ENCODE data around the gene PKHD1. TPM values are rescaled to one million over a fixed set of nuclear protein-coding genes. Genes with fewer than 3 reads are reported as not detected.

Gene PKHD1
- polyA plus RNA-seq, 2 donors: under 0.01 to 0.01 TPM

- no peak overlapping the region for H3K4me3 ChIP-seq (ENCODE audit: low read depth in 1 of 2, low read length in 2 of 2)
- no peaks in the 10 kb centered on the region for H3K36me3 ChIP-seq (ENCODE audit: control insufficient read depth in 2 of 2, insufficient read depth in 2 of 2, low read length in 1 of 2)
- WGBS, 2 donors: 77% methylated on average over 4 of the region's 4 CpGs
- no peak overlapping the region for H3K27ac ChIP-seq (ENCODE audit: low read depth in 2 of 2, low read length in 1 of 2)
- no peaks in the 10 kb centered on the region for H3K4me1 ChIP-seq (ENCODE audit: control insufficient read depth in 2 of 2, insufficient read depth in 2 of 2, low read length in 1 of 2)
- no peaks in the 10 kb centered on the region for H3K27me3 ChIP-seq (ENCODE audit: control insufficient read depth in 1 of 2, insufficient read depth in 2 of 2, low read length in 2 of 2)
- no peaks in the 10 kb centered on the region for H3K9me3 ChIP-seq (ENCODE audit: control insufficient read depth in 2 of 2, insufficient read depth in 1 of 2, low read depth in 1 of 2, low read length in 1 of 2)
These were observed 194.0 kb downstream of the PKHD1 start for GRCh38 chr6:51893366-51893765.

DNA sequence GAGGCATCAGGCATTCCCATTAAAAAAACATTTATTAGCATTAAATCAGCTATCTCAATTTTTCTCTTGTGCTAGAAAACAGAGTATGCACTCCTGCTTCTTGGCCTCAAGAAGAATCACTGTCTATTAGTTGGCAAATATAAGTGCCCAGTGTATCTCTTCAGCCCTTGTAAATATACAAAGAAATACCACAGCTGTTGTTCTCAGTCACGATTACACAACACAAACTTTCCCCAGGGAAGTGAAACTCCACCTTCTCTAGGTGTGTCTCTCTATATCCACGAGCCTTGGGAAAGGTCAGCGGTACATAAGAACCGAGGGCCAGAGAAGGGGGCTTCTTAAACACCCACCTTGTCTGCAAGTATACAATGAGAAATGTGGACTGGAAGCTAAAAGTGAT is 194.7 kb downstream of the PKHD1 start:
- Histone ChIP-seq H3K27ac (ENCODE audit: low read depth in 2 of 2, low read length in 1 of 2) (no peak overlapping the region), H3K4me1 (ENCODE audit: control insufficient read depth in 2 of 2, insufficient read depth in 2 of 2, low read length in 1 of 2) (no peaks in the 10 kb centered on the region), H3K9me3 (ENCODE audit: control insufficient read depth in 2 of 2, insufficient read depth in 1 of 2, low read depth in 1 of 2, low read length in 1 of 2) (no peaks in the 10 kb centered on the region), H3K4me3 (ENCODE audit: low read depth in 1 of 2, low read length in 2 of 2) (no peak overlapping the region), H3K36me3 (ENCODE audit: control insufficient read depth in 2 of 2, insufficient read depth in 2 of 2, low read length in 1 of 2) (no peaks in the 10 kb centered on the region), H3K27me3 (ENCODE audit: control insufficient read depth in 1 of 2, insufficient read depth in 2 of 2, low read length in 2 of 2) (no peaks in the 10 kb centered on the region)
- WGBS, 2 donors: 49 to 55% methylated on average over 4 of the region's 4 CpGs

- Histone ChIP-seq H3K4me1 (ENCODE audit: control insufficient read depth in 2 of 2, insufficient read depth in 2 of 2, low read length in 1 of 2) (no peaks in the 10 kb centered on the region), H3K9me3 (ENCODE audit: control insufficient read depth in 2 of 2, insufficient read depth in 1 of 2, low read depth in 1 of 2, low read length in 1 of 2) (no peaks in the 10 kb centered on the region), H3K4me3 (ENCODE audit: low read depth in 1 of 2, low read length in 2 of 2) (no peak overlapping the region), H3K27ac (ENCODE audit: low read depth in 2 of 2, low read length in 1 of 2) (no peak overlapping the region), H3K27me3 (ENCODE audit: control insufficient read depth in 1 of 2, insufficient read depth in 2 of 2, low read length in 2 of 2) (no peaks in the 10 kb centered on the region), H3K36me3 (ENCODE audit: control insufficient read depth in 2 of 2, insufficient read depth in 2 of 2, low read length in 1 of 2) (no peaks in the 10 kb centered on the region)
- 76 to 83% methylated on average over 3 of the region's 3 CpGs for WGBS, 2 donors
These were observed 195.1 kb downstream of the PKHD1 start for GRCh38 chr6:51892339-51892738.

DNA sequence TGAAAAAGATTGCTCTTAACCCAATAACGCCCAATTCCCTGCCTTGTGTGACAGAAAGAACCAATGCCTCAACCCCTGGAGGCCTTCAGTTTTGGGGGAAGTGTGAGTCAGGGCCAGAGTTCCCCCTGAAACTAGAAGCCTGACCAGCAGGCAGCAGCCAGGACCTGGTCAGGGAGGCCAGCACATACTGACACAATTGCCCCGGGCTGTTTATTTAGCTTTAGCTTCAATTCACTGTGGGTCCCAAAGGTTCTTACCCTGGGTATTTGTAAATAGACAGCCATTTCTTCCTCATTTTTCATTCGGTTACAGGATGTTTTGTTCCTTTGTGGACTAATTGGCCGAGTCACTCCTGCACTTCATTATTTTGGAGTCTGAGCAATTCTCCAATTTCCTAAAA is 195.6 kb downstream of the PKHD1 start:
- no peak overlapping the region for H3K4me3 ChIP-seq (ENCODE audit: low read depth in 1 of 2, low read length in 2 of 2)
- H3K36me3 ChIP-seq (ENCODE audit: control insufficient read depth in 2 of 2, insufficient read depth in 2 of 2, low read length in 1 of 2): no peaks in the 10 kb centered on the region
- no peak overlapping the region for H3K27ac ChIP-seq (ENCODE audit: low read depth in 2 of 2, low read length in 1 of 2)
- H3K27me3 ChIP-seq (ENCODE audit: control insufficient read depth in 1 of 2, insufficient read depth in 2 of 2, low read length in 2 of 2): peaks cover 0 to 2% of the 10 kb centered on the region in 2 donors
- 60 to 62% methylated on average over 4 of the region's 4 CpGs for WGBS, 2 donors
- no peaks in the 10 kb centered on the region for H3K9me3 ChIP-seq (ENCODE audit: control insufficient read depth in 2 of 2, insufficient read depth in 1 of 2, low read depth in 1 of 2, low read length in 1 of 2)
- H3K4me1 ChIP-seq (ENCODE audit: control insufficient read depth in 2 of 2, insufficient read depth in 2 of 2, low read length in 1 of 2): no peaks in the 10 kb centered on the region

DNA sequence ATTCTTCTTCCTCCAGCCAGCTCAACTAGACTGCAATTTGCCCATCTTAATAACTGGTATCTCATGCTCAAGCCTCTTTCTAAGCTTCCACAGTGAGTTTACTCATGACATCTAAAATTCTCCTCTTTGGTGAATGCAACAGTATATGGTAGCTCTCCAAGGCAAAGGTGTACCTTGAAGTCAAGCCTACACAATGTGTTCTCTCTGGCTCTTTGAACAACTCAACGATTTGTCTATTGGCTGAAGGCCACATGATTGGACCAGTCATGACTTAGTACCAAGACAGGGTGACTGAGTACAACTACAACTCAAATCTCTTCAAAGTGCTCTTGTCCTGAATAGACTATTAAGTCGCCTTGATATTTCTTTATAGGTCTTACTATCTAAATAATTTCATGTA is 199.6 kb downstream of the PKHD1 start:
- Histone ChIP-seq H3K27me3 (ENCODE audit: control insufficient read depth in 1 of 2, insufficient read depth in 2 of 2, low read length in 2 of 2) (peaks cover 0 to 2% of the 10 kb centered on the region in 2 donors), H3K4me1 (ENCODE audit: control insufficient read depth in 2 of 2, insufficient read depth in 2 of 2, low read length in 1 of 2) (no peaks in the 10 kb centered on the region), H3K36me3 (ENCODE audit: control insufficient read depth in 2 of 2, insufficient read depth in 2 of 2, low read length in 1 of 2) (no peaks in the 10 kb centered on the region), H3K9me3 (ENCODE audit: control insufficient read depth in 2 of 2, insufficient read depth in 1 of 2, low read depth in 1 of 2, low read length in 1 of 2) (no peaks in the 10 kb centered on the region), H3K27ac (ENCODE audit: low read depth in 2 of 2, low read length in 1 of 2) (no peak overlapping the region), H3K4me3 (ENCODE audit: low read depth in 1 of 2, low read length in 2 of 2) (no peak overlapping the region)
- WGBS, 2 donors: 54 to 59% methylated on average over 2 of the region's 2 CpGs

- peaks cover 0 to 2% of the 10 kb centered on the region in 2 donors for H3K27me3 ChIP-seq (ENCODE audit: control insufficient read depth in 1 of 2, insufficient read depth in 2 of 2, low read length in 2 of 2)
- H3K4me1 ChIP-seq (ENCODE audit: control insufficient read depth in 2 of 2, insufficient read depth in 2 of 2, low read length in 1 of 2): no peaks in the 10 kb centered on the region
- 55 to 66% methylated on average over 2 of the region's 2 CpGs for WGBS, 2 donors
- H3K9me3 ChIP-seq (ENCODE audit: control insufficient read depth in 2 of 2, insufficient read depth in 1 of 2, low read depth in 1 of 2, low read length in 1 of 2): no peaks in the 10 kb centered on the region
- H3K27ac ChIP-seq (ENCODE audit: low read depth in 2 of 2, low read length in 1 of 2): no peak overlapping the region
- no peak overlapping the region for H3K4me3 ChIP-seq (ENCODE audit: low read depth in 1 of 2, low read length in 2 of 2)
- H3K36me3 ChIP-seq (ENCODE audit: control insufficient read depth in 2 of 2, insufficient read depth in 2 of 2, low read length in 1 of 2): no peaks in the 10 kb centered on the region
These were observed 201.5 kb downstream of the PKHD1 start for GRCh38 chr6:51885957-51886356.

- no peaks in the 10 kb centered on the region for H3K9me3 ChIP-seq (ENCODE audit: control insufficient read depth in 2 of 2, insufficient read depth in 1 of 2, low read depth in 1 of 2, low read length in 1 of 2)
- no peak overlapping the region for H3K27ac ChIP-seq (ENCODE audit: low read depth in 2 of 2, low read length in 1 of 2)
- H3K4me3 ChIP-seq (ENCODE audit: low read depth in 1 of 2, low read length in 2 of 2): no peak overlapping the region
- H3K4me1 ChIP-seq (ENCODE audit: control insufficient read depth in 2 of 2, insufficient read depth in 2 of 2, low read length in 1 of 2): no peaks in the 10 kb centered on the region
- peaks cover 0 to 4% of the 10 kb centered on the region in 2 donors for H3K27me3 ChIP-seq (ENCODE audit: control insufficient read depth in 1 of 2, insufficient read depth in 2 of 2, low read length in 2 of 2)
- H3K36me3 ChIP-seq (ENCODE audit: control insufficient read depth in 2 of 2, insufficient read depth in 2 of 2, low read length in 1 of 2): no peaks in the 10 kb centered on the region
These were observed 218.6 kb downstream of the PKHD1 start for GRCh38 chr6:51868591-51869355.

GRCh38 chr6:51866867-51867266 is 220.5 kb downstream of the PKHD1 start:
- Histone ChIP-seq H3K4me1 (ENCODE audit: control insufficient read depth in 2 of 2, insufficient read depth in 2 of 2, low read length in 1 of 2) (no peaks in the 10 kb centered on the region), H3K36me3 (ENCODE audit: control insufficient read depth in 2 of 2, insufficient read depth in 2 of 2, low read length in 1 of 2) (no peaks in the 10 kb centered on the region), H3K27ac (ENCODE audit: low read depth in 2 of 2, low read length in 1 of 2) (no peak overlapping the region), H3K4me3 (ENCODE audit: low read depth in 1 of 2, low read length in 2 of 2) (no peak overlapping the region), H3K9me3 (ENCODE audit: control insufficient read depth in 2 of 2, insufficient read depth in 1 of 2, low read depth in 1 of 2, low read length in 1 of 2) (no peaks in the 10 kb centered on the region), H3K27me3 (ENCODE audit: control insufficient read depth in 1 of 2, insufficient read depth in 2 of 2, low read length in 2 of 2) (peaks cover 0 to 5% of the 10 kb centered on the region in 2 donors)
- WGBS, 2 donors: 37 to 55% methylated on average over 2 of the region's 2 CpGs

DNA sequence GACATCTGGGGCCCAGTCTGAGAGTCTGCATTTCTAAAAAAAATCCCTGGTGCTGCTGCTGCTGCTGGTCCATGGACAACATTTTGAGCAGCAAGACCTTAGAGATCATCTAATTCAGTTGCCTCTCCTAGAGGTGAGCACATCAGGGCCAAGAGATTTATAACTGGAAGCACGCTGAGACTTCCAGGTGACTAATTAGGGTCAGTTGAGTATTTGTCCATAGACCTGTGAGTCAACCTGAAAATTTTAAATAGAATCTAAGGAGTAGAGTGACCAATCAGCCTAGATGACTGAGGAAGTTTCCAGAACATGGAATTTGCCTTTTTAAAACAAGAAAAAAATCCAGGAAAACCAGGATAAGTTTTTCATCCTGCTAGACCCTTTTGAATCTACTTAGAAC is 221.4 kb downstream of the PKHD1 start:
- Histone ChIP-seq H3K4me1 (ENCODE audit: control insufficient read depth in 2 of 2, insufficient read depth in 2 of 2, low read length in 1 of 2) (no peaks in the 10 kb centered on the region), H3K27ac (ENCODE audit: low read depth in 2 of 2, low read length in 1 of 2) (no peak overlapping the region), H3K9me3 (ENCODE audit: control insufficient read depth in 2 of 2, insufficient read depth in 1 of 2, low read depth in 1 of 2, low read length in 1 of 2) (no peaks in the 10 kb centered on the region), H3K36me3 (ENCODE audit: control insufficient read depth in 2 of 2, insufficient read depth in 2 of 2, low read length in 1 of 2) (no peaks in the 10 kb centered on the region), H3K4me3 (ENCODE audit: low read depth in 1 of 2, low read length in 2 of 2) (no peak overlapping the region), H3K27me3 (ENCODE audit: control insufficient read depth in 1 of 2, insufficient read depth in 2 of 2, low read length in 2 of 2) (peaks cover 0 to 5% of the 10 kb centered on the region in 2 donors)
- WGBS, 2 donors: 81% methylated on average over 1 of the region's 1 CpG

DNA sequence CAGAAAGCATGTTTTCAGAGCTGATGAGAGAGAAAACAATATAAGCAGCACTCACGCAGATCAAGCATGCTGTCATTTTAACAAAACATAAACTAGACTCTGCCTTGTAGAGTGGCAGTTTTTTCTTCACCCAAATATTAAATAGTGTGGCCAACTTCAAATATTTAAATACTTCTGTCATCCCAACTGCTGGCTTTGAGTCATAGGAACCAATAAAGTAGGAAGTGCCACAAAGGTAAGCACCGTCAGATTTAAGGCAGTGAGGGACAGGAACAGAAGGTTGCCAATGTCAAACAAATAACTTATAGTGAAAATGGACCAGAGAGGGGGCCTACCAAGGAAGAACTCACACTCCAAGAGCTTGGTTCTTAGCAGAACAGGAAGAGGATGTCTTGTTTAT is 222.2 kb downstream of the PKHD1 start:
- Histone ChIP-seq H3K4me1 (ENCODE audit: control insufficient read depth in 2 of 2, insufficient read depth in 2 of 2, low read length in 1 of 2) (no peaks in the 10 kb centered on the region), H3K9me3 (ENCODE audit: control insufficient read depth in 2 of 2, insufficient read depth in 1 of 2, low read depth in 1 of 2, low read length in 1 of 2) (no peaks in the 10 kb centered on the region), H3K27me3 (ENCODE audit: control insufficient read depth in 1 of 2, insufficient read depth in 2 of 2, low read length in 2 of 2) (peaks cover 0 to 5% of the 10 kb centered on the region in 2 donors), H3K36me3 (ENCODE audit: control insufficient read depth in 2 of 2, insufficient read depth in 2 of 2, low read length in 1 of 2) (no peaks in the 10 kb centered on the region), H3K27ac (ENCODE audit: low read depth in 2 of 2, low read length in 1 of 2) (no peak overlapping the region), H3K4me3 (ENCODE audit: low read depth in 1 of 2, low read length in 2 of 2) (no peak overlapping the region)
- 67 to 72% methylated on average over 2 of the region's 2 CpGs for WGBS, 2 donors
